ENCODE results near the gene NSMCE1.

- no peak for TF ChIP-seq CTCF (IDR thresholded peaks at IDR 0.05)
- TF ChIP-seq POLR2A (IDR thresholded peaks at IDR 0.05): no peak
These were observed 12.7 kb upstream of the NSMCE1 start for GRCh38 chr16:27281243-27281642.

Measured in esophagus squamous epithelium (tissue), 4 donors.